ENCODE data around the gene AOPEP. TPM values are rescaled to one million over a fixed set of nuclear protein-coding genes. Genes with fewer than 3 reads are reported as not detected.

Gene AOPEP
- total and polyA plus RNA-seq, 9 of the 15 experiments (the other 6 are each of a cell fraction or from before 2014, with no cell fraction given) = 4.5 to 19.3 (median 13.5) TPM

GRCh38 chr9:94818178-94818541 lies 91.7 kb downstream of the AOPEP start:
- POLR2A ChIA-PET = interaction anchor here (0.9 kb wide), 1 partner anchor 13 kb away, joined by 3 read pairs; no protein-coding TSS in a partner anchor

More at GRCh38 chr9:94818178-94818541, 91.7 kb downstream of the AOPEP start:
- H3K36me3 ChIP-seq (ENCODE audit: control insufficient read depth, insufficient read depth, low read length) = no peaks in the 10 kb centered on the region
- no peaks in the 10 kb centered on the region for H3K27me3 ChIP-seq (ENCODE audit: control insufficient read depth in 2 of 2, insufficient read depth in 2 of 2, low read length in 2 of 2)
- no peak overlapping the region for H3K4me3 ChIP-seq
- TF ChIP-seq SOX6 (IDR thresholded peaks at IDR 0.05) = no peak
- no peak for TF ChIP-seq ZNF696 (CRISPR knock-in tag; conservative IDR thresholded peaks at IDR 0.05)
- TF ChIP-seq CEBPG (CRISPR knock-in tag; IDR thresholded peaks at IDR 0.05) = no peak
- TF ChIP-seq CEBPG (tag; conservative IDR thresholded peaks at IDR 0.05 in 1 of 2, IDR thresholded peaks at IDR 0.05 in 1 of 2) = no peak
- no peak for TF ChIP-seq RREB1 (CRISPR knock-in tag; IDR thresholded peaks at IDR 0.05)
- no peak for TF ChIP-seq ELF1 (tag; IDR thresholded peaks at IDR 0.05)
- TF ChIP-seq HNRNPK (IDR thresholded peaks at IDR 0.05; ENCODE audit: low read depth, low read length, poor library complexity, severe bottlenecking) = no peak
- no peak for TF ChIP-seq MTA2 (IDR thresholded peaks at IDR 0.05; ENCODE audit: low read depth)
- TF ChIP-seq SETDB1 (IDR thresholded peaks at IDR 0.05; ENCODE audit: low read length) = no peak
- no peak for TF ChIP-seq SMAD2 (IDR thresholded peaks at IDR 0.05; ENCODE audit: low read depth, low read length)
- no peak for TF ChIP-seq GATAD2B (IDR thresholded peaks at IDR 0.05; ENCODE audit: borderline replicate concordance)
- TF ChIP-seq HNRNPLL (IDR thresholded peaks at IDR 0.05; ENCODE audit: low read depth, low read length, poor library complexity, severe bottlenecking) = no peak
- TF ChIP-seq MEF2D (tag; conservative IDR thresholded peaks at IDR 0.05; ENCODE audit: low read depth) = no peak
- TF ChIP-seq CC2D1A (IDR thresholded peaks at IDR 0.05) = no peak
- TF ChIP-seq ZNF785 (CRISPR knock-in tag; IDR thresholded peaks at IDR 0.05) = no peak
- no peak for TF ChIP-seq GTF2E2 (tag; IDR thresholded peaks at IDR 0.05)
- TF ChIP-seq NBN (IDR thresholded peaks at IDR 0.05; ENCODE audit: low read depth) = no peak
- TF ChIP-seq CBX5 (IDR thresholded peaks at IDR 0.05; ENCODE audit: borderline replicate concordance, low read depth) = no peak
- no TSS peak for BruUV-seq (replicated peaks)
- H3K9ac ChIP-seq (ENCODE audit: insufficient read depth in 1 of 2, low read depth in 2 of 2, low read length in 2 of 2) = no peak overlapping the region
- H4K20me1 ChIP-seq (replicated peaks; ENCODE audit: control insufficient read depth, insufficient read depth, low read length) = no peaks in the 10 kb centered on the region
- no peaks in the 10 kb centered on the region for H3K9me1 ChIP-seq (ENCODE audit: control insufficient read depth, insufficient read depth, low read length)
- CTCF ChIA-PET (ENCODE audit: low intra/inter-chr PET ratio) = interaction anchor here (0.5 kb wide), 1 partner anchor 202 kb away, joined by 3 read pairs; no protein-coding TSS in a partner anchor
- intact Hi-C loops (cut with micrococcal nuclease) = no loop called here
- WGBS (ENCODE audit: insufficient coverage, low coverage, missing lambda C conversion rate) = 73% methylated on average over 2 of the region's 2 CpGs
- no peak overlapping the region for H3K27ac ChIP-seq (ENCODE audit: extremely low read depth, low read depth, low read length)
- in situ Hi-C loops (cut with MboI) = no loop called here
- FAIRE-seq (no peak), ATAC-seq (no peak), DNase-seq (ENCODE audit: extremely low read depth in 1 of 4, low spot score in 3 of 4) (no peak)
- H3K4me1 ChIP-seq (replicated peaks in 1 of 2; ENCODE audit: control insufficient read depth in 2 of 2, insufficient read depth in 2 of 2, low read length in 2 of 2) = no peaks in the 10 kb centered on the region
- no peaks in the 10 kb centered on the region for H3K79me2 ChIP-seq (ENCODE audit: control insufficient read depth, insufficient read depth, low read length)
- H3K9me3 ChIP-seq (replicated peaks; ENCODE audit: control insufficient read depth, insufficient read depth, low read depth, low read length) = no peaks in the 10 kb centered on the region
- H3K4me2 ChIP-seq (ENCODE audit: insufficient read depth, low read length) = no peak overlapping the region
- H2AFZ ChIP-seq (ENCODE audit: low read depth, low read length) = no peak overlapping the region

All from K562 (cell line).